HCT116 (cell line): ENCODE results near the gene WDR35. TPM values are rescaled to one million over a fixed set of nuclear protein-coding genes. Genes with fewer than 3 reads are reported as not detected.

Experiments
- ATAC-seq: fragments of 200-7000 bp; cut with Tn5 transposase; 2 replicates; pipeline ENCODE4 v1.9.1; 2020; ENCODE audit warnings: mild to moderate bottlenecking, moderate library complexity
- BruUV-seq: library from RNA; stranded (reverse); fragments of 400-500 nt; replicated peaks from 2 replicates; lab custom pipeline; 2021; lab: Mats Ljungman, UMichigan
- CTCF ChIA-PET: fragments of 300-600 bp; sonication (Branson Sonifier 250); formaldehyde crosslinking; loops from one replicate; lab custom pipeline; 2021; ENCODE audit warnings: antibody characterized with exemption; lab: Charles Lee
- POLR2A ChIA-PET: fragments of 300-600, 350-600 bp; sonication (Branson Sonifier 250); formaldehyde crosslinking; loops from one replicate; lab custom pipeline; 2021; ENCODE audit warnings: antibody characterized with exemption; lab: Charles Lee
- RAD21 ChIA-PET, 2 experiments: fragments of 300-600 bp; sonication (Branson Sonifier 250); formaldehyde crosslinking; loops; one replicate each; lab custom pipeline; 2023; ENCODE audit warnings: low total read pairs in 2 of 2; ENCODE audit not compliant: uncharacterized antibody in 2 of 2, unreplicated experiment in 2 of 2, low non-redundant PET in 1 of 2; lab: Charles Lee
- DNase-seq: peaks from one replicate; pipeline ENCODE4 v3.0.0-alpha.2; 2010; ENCODE audit warnings: low read depth, low spot score
- H2AFZ ChIP-seq: fragments of 200-600 bp; shearing (Covaris generic), sonication (generic); 2 replicates; pipeline ENCODE4 v1.6.1; 2017; ENCODE audit warnings: low read depth, mixed run types, mixed read lengths, antibody characterized with exemption, low read length; ENCODE audit not compliant: poor library complexity, severe bottlenecking
- H3K27ac ChIP-seq: 2 replicates; pipeline ENCODE4 v1.5.1; 2012; ENCODE audit warnings: low read depth, low read length
- H3K27me3 ChIP-seq: fragments of 200-600 bp; sonication (generic); 2 replicates; pipeline ENCODE4 v1.6.1; 2016; ENCODE audit warnings: mixed run types, low read length, mixed read lengths; ENCODE audit not compliant: insufficient read depth
- H3K36me3 ChIP-seq, 2 experiments: fragments of 200-500 bp in 1 of 2; fragments of 200-600 bp in 1 of 2; sonication (Bioruptor generic) in 1 of 2; sonication (generic) in 1 of 2; 2 replicates each; pipeline versions ENCODE4 v1.5.1 to v1.6.1; 2014 to 2016; ENCODE audit warnings: low read length in 2 of 2, inconsistent platforms in 1 of 2, mixed read lengths in 1 of 2, mixed run types in 1 of 2; ENCODE audit not compliant: insufficient read depth in 2 of 2, control insufficient read depth in 1 of 2
- H3K4me1 ChIP-seq, 2 experiments: fragments of 200-600 bp in 1 of 2; sonication (generic) in 1 of 2; 2 replicates each; pipeline versions ENCODE4 v1.5.1 to v1.6.1; 2012 to 2017; ENCODE audit warnings: low read length in 2 of 2, inconsistent platforms in 1 of 2, mild to moderate bottlenecking in 1 of 2, mixed read lengths in 1 of 2, mixed run types in 1 of 2, moderate library complexity in 1 of 2; ENCODE audit not compliant: insufficient read depth in 2 of 2, control insufficient read depth in 1 of 2
- H3K4me2 ChIP-seq: fragments of 200-600 bp; sonication (generic); 2 replicates; pipeline ENCODE4 v1.6.1; 2017; ENCODE audit warnings: mixed run types, low read length, mixed read lengths
- H3K4me3 ChIP-seq, 2 experiments: fragments of 200-600 bp in 1 of 2; sonication (generic) in 1 of 2; replicated peaks in 1 of 2; 2 replicates each; pipeline ENCODE4 v1.5.1; 2011 to 2016; ENCODE audit warnings: low read length in 2 of 2, control low read depth in 1 of 2, low read depth in 1 of 2, mild to moderate bottlenecking in 1 of 2, mixed read lengths in 1 of 2, mixed run types in 1 of 2
- H3K79me2 ChIP-seq: fragments of 200-600 bp; sonication (generic); 2 replicates; pipeline ENCODE4 v1.6.1; 2017; ENCODE audit warnings: mild to moderate bottlenecking, mixed run types, low read length, moderate library complexity, mixed read lengths; ENCODE audit not compliant: insufficient read depth
- H3K9ac ChIP-seq: fragments of 200-600 bp; sonication (generic); 2 replicates; pipeline ENCODE4 v1.6.1; 2016; ENCODE audit warnings: low read length, mixed read lengths
- H3K9me2 ChIP-seq: fragments of 200-600 bp; sonication (generic), shearing (Covaris generic); 2 replicates; pipeline ENCODE4 v1.6.1; 2017; ENCODE audit warnings: mixed run types, mild to moderate bottlenecking, moderate library complexity; ENCODE audit not compliant: insufficient read depth
- H3K9me3 ChIP-seq, 2 experiments: fragments of 200-500 bp in 1 of 2; fragments of 200-600 bp in 1 of 2; sonication (Bioruptor generic) in 1 of 2; sonication (generic) in 1 of 2; 2 replicates each; pipeline ENCODE4 v1.6.1; 2014 to 2017; ENCODE audit warnings: low read length in 2 of 2, mixed read lengths in 2 of 2, inconsistent platforms in 1 of 2, low read depth in 1 of 2, mild to moderate bottlenecking in 1 of 2, mixed run types in 1 of 2, moderate library complexity in 1 of 2; ENCODE audit not compliant: control insufficient read depth in 1 of 2, insufficient read depth in 1 of 2
- H4K20me1 ChIP-seq: fragments of 200-600 bp; sonication (generic), shearing (Covaris generic); 2 replicates; pipeline ENCODE4 v1.6.1; 2017; ENCODE audit warnings: mixed run types, mild to moderate bottlenecking, moderate library complexity; ENCODE audit not compliant: insufficient read depth
- CBX3 ChIP-seq: IDR thresholded peaks from 2 replicates; pipeline ENCODE4 v1.6.1; 2012; ENCODE audit warnings: low read depth
- CEBPB ChIP-seq: IDR thresholded peaks from 2 replicates; pipeline ENCODE4 v1.6.1; 2012; ENCODE audit warnings: low read depth
- EGR1 ChIP-seq: IDR thresholded peaks from 2 replicates; pipeline ENCODE4 v1.6.1; 2012; ENCODE audit warnings: low read depth
- EZH2phosphoT487 ChIP-seq: fragments of 200-600 bp; IDR thresholded peaks from 2 replicates; pipeline ENCODE4 v1.6.1; 2018; ENCODE audit warnings: antibody characterized with exemption, borderline replicate concordance
- JUND ChIP-seq: IDR thresholded peaks from 2 replicates; pipeline ENCODE4 v1.6.1; 2012
- REST ChIP-seq: IDR thresholded peaks from 2 replicates; pipeline ENCODE4 v1.6.1; 2012; ENCODE audit warnings: low read depth
- SIN3A ChIP-seq: IDR thresholded peaks from 2 replicates; pipeline ENCODE4 v1.6.1; 2012; ENCODE audit warnings: low read depth
- SP1 ChIP-seq: IDR thresholded peaks from 2 replicates; pipeline ENCODE4 v1.6.1; 2012; ENCODE audit warnings: low read depth
- YY1 ChIP-seq: IDR thresholded peaks from 2 replicates; pipeline ENCODE4 v1.6.1; 2011; ENCODE audit warnings: low read length, low read depth, moderate library complexity, mild to moderate bottlenecking; ENCODE audit not compliant: insufficient replicate concordance; ENCODE audit errors: extremely low read depth
- ZNF274 ChIP-seq: fragments of 200-500 bp; sonication (Bioruptor generic); IDR thresholded peaks from 2 replicates; pipeline ENCODE4 v1.6.1; 2014; ENCODE audit warnings: mild to moderate bottlenecking, low read depth, low read length, inconsistent platforms
- intact Hi-C: fragments of 100-400 bp; cut with micrococcal nuclease; formaldehyde crosslinking; loops from 2 replicates; pipeline ENCODE4 v1.10.0; 2022
- total RNA-seq: library from RNA; stranded (reverse); gene quantifications from one replicate; pipeline ENCODE4 v1.2.1, GENCODE V29; 2021; ENCODE audit not compliant: unreplicated experiment
- TF ChIP-seq, protein P1 (sequence below): IDR thresholded peaks from 2 replicates; pipeline ENCODE4 v1.6.1; 2011; ENCODE audit warnings: mild to moderate bottlenecking, low read length, moderate library complexity; ENCODE audit not compliant: insufficient replicate concordance; ENCODE audit errors: extremely low read depth

WDR35 gene
- total RNA-seq, 1 experiment from 2014 or later, result 9.6 TPM

DNA sequence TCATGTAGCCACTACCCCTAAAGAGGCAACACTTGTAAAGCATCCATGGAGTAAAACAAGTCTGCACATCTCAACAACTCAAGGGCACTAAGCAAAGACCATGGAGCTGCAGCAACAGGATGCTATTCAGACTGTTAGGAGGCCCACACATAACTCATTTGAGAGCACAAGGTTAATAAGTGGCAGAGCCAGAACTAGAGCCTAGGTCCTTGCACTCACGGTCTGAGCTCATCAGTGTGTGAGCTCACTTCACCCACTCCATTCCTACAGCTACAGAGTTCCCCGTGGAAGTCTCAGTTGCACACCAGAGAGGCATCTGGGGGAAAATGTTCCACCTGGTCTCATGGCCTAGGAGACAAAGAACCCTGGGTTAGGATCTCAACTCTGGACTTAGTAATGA lies 123.1 kb downstream of the WDR35 start:
- H3K4me2 ChIP-seq, result no peak overlapping the region
- no peaks in the 10 kb centered on the region for H3K9me3 ChIP-seq
- no peaks in the 10 kb centered on the region for H3K27me3 ChIP-seq
- intact Hi-C loops, result no loop called here
- no peak overlapping the region for H3K4me3 ChIP-seq
- H3K79me2 ChIP-seq, result no peaks in the 10 kb centered on the region
- H3K4me1 ChIP-seq, result peaks cover 0 to 8% of the 10 kb centered on the region in 2 experiments; a peak in 1 of 4 replicates
- DNase-seq (no peak), ATAC-seq (no peak)
- H3K9me2 ChIP-seq, result no peaks in the 10 kb centered on the region
- BruUV-seq, result no TSS peak
- no peak overlapping the region for H2AFZ ChIP-seq
- ChIA-PET CTCF (interaction anchor here (1.5 kb wide), 1 partner anchor 497 kb away, joined by 4 read pairs; no protein-coding TSS in a partner anchor), RAD21 (no interaction called here), POLR2A (no interaction called here)
- H4K20me1 ChIP-seq, result no peaks in the 10 kb centered on the region
- no peak overlapping the region for H3K27ac ChIP-seq
- no peaks in the 10 kb centered on the region for H3K36me3 ChIP-seq
- no peak for TF ChIP-seq EGR1
- TF ChIP-seq, protein P1, sequence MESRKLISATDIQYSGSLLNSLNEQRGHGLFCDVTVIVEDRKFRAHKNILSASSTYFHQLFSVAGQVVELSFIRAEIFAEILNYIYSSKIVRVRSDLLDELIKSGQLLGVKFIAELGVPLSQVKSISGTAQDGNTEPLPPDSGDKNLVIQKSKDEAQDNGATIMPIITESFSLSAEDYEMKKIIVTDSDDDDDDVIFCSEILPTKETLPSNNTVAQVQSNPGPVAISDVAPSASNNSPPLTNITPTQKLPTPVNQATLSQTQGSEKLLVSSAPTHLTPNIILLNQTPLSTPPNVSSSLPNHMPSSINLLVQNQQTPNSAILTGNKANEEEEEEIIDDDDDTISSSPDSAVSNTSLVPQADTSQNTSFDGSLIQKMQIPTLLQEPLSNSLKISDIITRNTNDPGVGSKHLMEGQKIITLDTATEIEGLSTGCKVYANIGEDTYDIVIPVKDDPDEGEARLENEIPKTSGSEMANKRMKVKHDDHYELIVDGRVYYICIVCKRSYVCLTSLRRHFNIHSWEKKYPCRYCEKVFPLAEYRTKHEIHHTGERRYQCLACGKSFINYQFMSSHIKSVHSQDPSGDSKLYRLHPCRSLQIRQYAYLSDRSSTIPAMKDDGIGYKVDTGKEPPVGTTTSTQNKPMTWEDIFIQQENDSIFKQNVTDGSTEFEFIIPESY, result no peak
- H3K9ac ChIP-seq, result no peak overlapping the region

- no TSS peak for BruUV-seq
- H3K9me3 ChIP-seq, result no peaks in the 10 kb centered on the region
- H3K79me2 ChIP-seq, result no peaks in the 10 kb centered on the region
- peaks cover 0 to 8% of the 10 kb centered on the region in 2 experiments; a peak in 1 of 4 replicates for H3K4me1 ChIP-seq
- ChIA-PET POLR2A (no interaction called here), RAD21 (no interaction called here), CTCF (no interaction called here)
- no peak overlapping the region for H3K27ac ChIP-seq
- H3K9ac ChIP-seq, result no peak overlapping the region
- no peaks in the 10 kb centered on the region for H3K9me2 ChIP-seq
- H3K4me2 ChIP-seq, result no peak overlapping the region
- intact Hi-C loops, result no loop called here
- no peak overlapping the region for H2AFZ ChIP-seq
- H3K4me3 ChIP-seq, result no peak overlapping the region
- no peaks in the 10 kb centered on the region for H3K27me3 ChIP-seq
- no peaks in the 10 kb centered on the region for H3K36me3 ChIP-seq
- H4K20me1 ChIP-seq, result no peaks in the 10 kb centered on the region
- DNase-seq (no peak), ATAC-seq (no peak)
- TF ChIP-seq SIN3A, result no peak
- TF ChIP-seq SP1, result no peak
- no peak for TF ChIP-seq YY1
- TF ChIP-seq CEBPB, result no peak
- no peak for TF ChIP-seq REST
- TF ChIP-seq CBX3, result no peak
- TF ChIP-seq EZH2phosphoT487, result no peak
- TF ChIP-seq, protein P1, result no peak
- no peak for TF ChIP-seq ZNF274
- TF ChIP-seq JUND, result no peak
These were observed 124.8 kb downstream of the WDR35 start for GRCh38 chr2:19865151-19865550.
